Ecto neural progenitor cell (in vitro differentiated cells): ENCODE data around the gene LGALS7.
"Not testable (repeated sequence)": the region's sequence is repeated elsewhere in the genome, so short reads cannot be mapped to it uniquely, and the experiment has no call there.

Experiments used
- DNase-seq: peaks from one replicate; pipeline ENCODE4 v3.0.0-alpha.2; 2018; ENCODE audit warnings: low spot score

Gene LGALS7

GRCh38 chr19:38773469-38774177 lies at the start of gene LGALS7:
TSS of gene LGALS7 (minus strand) at chr19:38773517. CDS start at chr19:38773492, 25 bp downstream.
- no peak for DNase-seq

GRCh38 chr19:38821230-38821825 lies 48.0 kb upstream of the LGALS7 start:
- DNase-seq = not testable (repeated sequence)

- DNase-seq = peak; percentile 51
These were observed 46.1 kb upstream of the LGALS7 start for GRCh38 chr19:38819231-38819920.

- DNase-seq = no peak
These were observed 43.8 kb upstream of the LGALS7 start for GRCh38 chr19:38817081-38817480.

GRCh38 chr19:38816131-38816750 lies 42.9 kb upstream of the LGALS7 start:
- no peak for DNase-seq

- DNase-seq = peak; percentile 43
These were observed 42.0 kb upstream of the LGALS7 start for GRCh38 chr19:38815059-38816001.

- not testable (repeated sequence) for DNase-seq
These were observed 40.6 kb upstream of the LGALS7 start for GRCh38 chr19:38813932-38814331.

- DNase-seq = no peak
These were observed 40.0 kb upstream of the LGALS7 start for GRCh38 chr19:38813323-38813722.

GRCh38 chr19:38812841-38813320 lies 39.6 kb upstream of the LGALS7 start, which contains the start of gene LGALS4:
TSS of gene LGALS4 (minus strand) at chr19:38812945. CDS start at chr19:38812886, 59 bp downstream.
- no peak for DNase-seq

- no peak for DNase-seq
These were observed 38.9 kb upstream of the LGALS7 start for GRCh38 chr19:38812009-38812840.

GRCh38 chr19:38809592-38810252 lies 36.4 kb upstream of the LGALS7 start:
- no peak for DNase-seq

- no peak for DNase-seq
These were observed 35.4 kb upstream of the LGALS7 start for GRCh38 chr19:38808741-38809140.

GRCh38 chr19:38807374-38808098 lies 34.2 kb upstream of the LGALS7 start:
- DNase-seq = not testable (repeated sequence)

- DNase-seq = no peak
These were observed 33.1 kb upstream of the LGALS7 start for GRCh38 chr19:38806371-38806770.

- DNase-seq = no peak
These were observed 31.9 kb upstream of the LGALS7 start for GRCh38 chr19:38805180-38805579.

GRCh38 chr19:38803543-38803942 lies 30.2 kb upstream of the LGALS7 start:
- no peak for DNase-seq

- no peak for DNase-seq
These were observed 28.2 kb upstream of the LGALS7 start for GRCh38 chr19:38801359-38802095.

GRCh38 chr19:38800577-38801347 lies 27.4 kb upstream of the LGALS7 start:
- DNase-seq = no peak
